Measurements from ENCODE around the gene PRG2.

Gene PRG2

GRCh38 chr11:57424137-57424791 is 33.8 kb upstream of the PRG2 start:
- TF ChIP-seq, protein P1, sequence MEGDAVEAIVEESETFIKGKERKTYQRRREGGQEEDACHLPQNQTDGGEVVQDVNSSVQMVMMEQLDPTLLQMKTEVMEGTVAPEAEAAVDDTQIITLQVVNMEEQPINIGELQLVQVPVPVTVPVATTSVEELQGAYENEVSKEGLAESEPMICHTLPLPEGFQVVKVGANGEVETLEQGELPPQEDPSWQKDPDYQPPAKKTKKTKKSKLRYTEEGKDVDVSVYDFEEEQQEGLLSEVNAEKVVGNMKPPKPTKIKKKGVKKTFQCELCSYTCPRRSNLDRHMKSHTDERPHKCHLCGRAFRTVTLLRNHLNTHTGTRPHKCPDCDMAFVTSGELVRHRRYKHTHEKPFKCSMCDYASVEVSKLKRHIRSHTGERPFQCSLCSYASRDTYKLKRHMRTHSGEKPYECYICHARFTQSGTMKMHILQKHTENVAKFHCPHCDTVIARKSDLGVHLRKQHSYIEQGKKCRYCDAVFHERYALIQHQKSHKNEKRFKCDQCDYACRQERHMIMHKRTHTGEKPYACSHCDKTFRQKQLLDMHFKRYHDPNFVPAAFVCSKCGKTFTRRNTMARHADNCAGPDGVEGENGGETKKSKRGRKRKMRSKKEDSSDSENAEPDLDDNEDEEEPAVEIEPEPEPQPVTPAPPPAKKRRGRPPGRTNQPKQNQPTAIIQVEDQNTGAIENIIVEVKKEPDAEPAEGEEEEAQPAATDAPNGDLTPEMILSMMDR (IDR thresholded peaks at IDR 0.05; ENCODE audit: low read depth, low read length): no peak
- H3K9me3 ChIP-seq (ENCODE audit: severe bottlenecking): no peaks in the 10 kb centered on the region
- H3K27me3 ChIP-seq (ENCODE audit: insufficient read depth, low read depth, severe bottlenecking): peaks cover 5% of the 10 kb centered on the region
- DNase-seq: no peak
- H3K27ac ChIP-seq: no peak overlapping the region
- no peak overlapping the region for H3K4me3 ChIP-seq (ENCODE audit: low read depth, low read length)
- H3K36me3 ChIP-seq: no peaks in the 10 kb centered on the region

DNA sequence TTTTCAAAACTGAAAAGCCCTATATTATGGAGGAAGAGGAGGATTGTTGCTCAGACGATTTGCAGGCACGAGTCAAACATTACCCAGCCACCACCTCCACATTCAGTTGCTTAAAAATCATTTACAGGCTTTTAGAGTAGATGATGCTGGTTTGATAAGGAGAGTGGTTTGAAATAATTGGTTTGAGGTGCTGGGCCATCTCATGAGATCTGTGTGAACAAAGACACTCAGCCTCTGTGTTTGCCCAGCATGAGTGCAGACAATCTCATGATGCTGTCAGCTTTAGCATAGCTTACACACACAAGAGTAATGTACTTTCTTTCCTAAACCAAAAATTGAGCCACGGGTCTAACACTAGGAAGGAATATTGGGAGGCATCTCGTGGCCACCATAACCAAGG is 32.2 kb upstream of the PRG2 start:
- peaks cover 5% of the 10 kb centered on the region for H3K27me3 ChIP-seq (ENCODE audit: insufficient read depth, low read depth, severe bottlenecking)
- H3K27ac ChIP-seq: no peak overlapping the region
- TF ChIP-seq, protein P1 (IDR thresholded peaks at IDR 0.05; ENCODE audit: low read depth, low read length): no peak
- H3K4me3 ChIP-seq (ENCODE audit: low read depth, low read length): no peak overlapping the region
- H3K9me3 ChIP-seq (ENCODE audit: severe bottlenecking): no peaks in the 10 kb centered on the region
- no peak for DNase-seq
- no peaks in the 10 kb centered on the region for H3K36me3 ChIP-seq

DNA sequence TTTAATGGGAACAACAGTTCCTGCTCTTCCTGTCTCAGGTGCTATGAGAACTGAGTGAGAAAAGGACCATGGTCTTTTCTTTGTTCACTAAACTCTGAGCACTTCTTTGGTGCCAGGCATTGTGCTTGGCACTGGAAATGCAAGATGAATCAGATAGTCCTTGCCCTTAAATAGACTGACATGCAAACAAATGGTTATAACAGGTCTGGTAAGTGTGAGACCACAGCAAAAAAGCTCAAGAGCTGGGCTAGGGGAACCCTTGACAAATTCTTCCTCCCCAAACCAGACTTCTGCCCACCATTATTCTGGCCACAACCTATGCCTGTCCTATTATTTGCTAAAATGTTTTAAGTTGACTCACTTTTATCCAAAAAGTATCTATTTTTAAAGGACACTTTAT is 31.4 kb upstream of the PRG2 start:
- Histone ChIP-seq H3K36me3 (no peaks in the 10 kb centered on the region), H3K9me3 (ENCODE audit: severe bottlenecking) (no peaks in the 10 kb centered on the region), H3K27ac (no peak overlapping the region), H3K27me3 (ENCODE audit: insufficient read depth, low read depth, severe bottlenecking) (peaks cover 3% of the 10 kb centered on the region), H3K4me3 (ENCODE audit: low read depth, low read length) (no peak overlapping the region)
- DNase-seq: no peak
- TF ChIP-seq, protein P1 (IDR thresholded peaks at IDR 0.05; ENCODE audit: low read depth, low read length): no peak

DNA sequence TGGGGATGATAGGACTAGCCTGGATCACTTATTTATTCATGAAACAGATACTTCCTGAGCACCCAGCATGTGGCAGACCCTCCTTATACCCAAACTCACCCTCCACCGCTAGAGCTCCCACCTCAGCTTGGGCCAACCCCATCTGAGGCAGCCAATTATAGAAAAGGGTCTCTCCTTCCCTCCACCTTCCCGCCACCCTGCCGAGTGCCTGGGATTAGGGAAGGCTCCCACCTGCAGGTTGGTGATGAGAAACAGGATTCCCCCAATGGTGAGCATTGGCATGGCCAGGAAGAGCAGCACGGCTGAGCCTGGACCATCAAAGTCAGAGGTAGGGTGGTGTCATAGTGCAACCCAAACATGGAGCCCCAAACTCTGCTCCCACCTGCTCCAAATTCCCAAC is 30.6 kb upstream of the PRG2 start:
- Histone ChIP-seq H3K9me3 (ENCODE audit: severe bottlenecking) (no peaks in the 10 kb centered on the region), H3K27ac (no peak overlapping the region), H3K27me3 (ENCODE audit: insufficient read depth, low read depth, severe bottlenecking) (peaks cover 8% of the 10 kb centered on the region), H3K4me3 (ENCODE audit: low read depth, low read length) (no peak overlapping the region), H3K36me3 (no peaks in the 10 kb centered on the region)
- DNase-seq: no peak
- TF ChIP-seq, protein P1 (IDR thresholded peaks at IDR 0.05; ENCODE audit: low read depth, low read length): no peak

GRCh38 chr11:57419146-57419545 is 28.7 kb upstream of the PRG2 start:
- TF ChIP-seq, protein P1 (IDR thresholded peaks at IDR 0.05; ENCODE audit: low read depth, low read length): no peak
- Histone ChIP-seq H3K9me3 (ENCODE audit: severe bottlenecking) (no peaks in the 10 kb centered on the region), H3K4me3 (ENCODE audit: low read depth, low read length) (no peak overlapping the region), H3K27ac (no peak overlapping the region), H3K36me3 (no peaks in the 10 kb centered on the region), H3K27me3 (ENCODE audit: insufficient read depth, low read depth, severe bottlenecking) (peaks cover 22% of the 10 kb centered on the region)
- no peak for DNase-seq

GRCh38 chr11:57418131-57418530 is 27.7 kb upstream of the PRG2 start:
- H3K27ac ChIP-seq: no peak overlapping the region
- H3K4me3 ChIP-seq (ENCODE audit: low read depth, low read length): no peak overlapping the region
- H3K27me3 ChIP-seq (ENCODE audit: insufficient read depth, low read depth, severe bottlenecking): peaks cover 32% of the 10 kb centered on the region
- H3K36me3 ChIP-seq: no peaks in the 10 kb centered on the region
- no peak for DNase-seq
- no peaks in the 10 kb centered on the region for H3K9me3 ChIP-seq (ENCODE audit: severe bottlenecking)
- TF ChIP-seq, protein P1 (IDR thresholded peaks at IDR 0.05; ENCODE audit: low read depth, low read length): no peak
